Lower leg skin (tissue), 4 donors: ENCODE results near the gene CFAP92. TPM values are rescaled to one million over a fixed set of nuclear protein-coding genes. Genes with fewer than 3 reads are reported as not detected.

Source experiments
- DNase-seq, 2 donors: peaks; one replicate each; pipeline ENCODE4 v3.0.0-alpha.2; 2019; ENCODE audit warnings: low spot score in 2 of 2
- H3K4me3 ChIP-seq: fragments of 200-600 bp; sonication (generic); 2 replicates; pipeline ENCODE4 v1.5.1; 2017; ENCODE audit warnings: mild to moderate bottlenecking, low read depth; ENCODE audit not compliant: poor library complexity, severe bottlenecking
- POLR2A ChIP-seq, 2 donors: fragments of 450-650 bp; IDR thresholded peaks; one replicate each; pipeline ENCODE4 v1.6.1; 2016 to 2017; ENCODE audit warnings: antibody characterized with exemption in 2 of 2, mild to moderate bottlenecking in 1 of 2, moderate library complexity in 1 of 2
- WGBS, 2 donors: methylation state at CpG; one replicate each; pipeline ENCODE4 v1.1.5; 2018; 5-methylcytosine and 5-hydroxymethylcytosine counted together
- intact Hi-C: fragments of 100-400 bp; cut with DNase I; formaldehyde crosslinking; loops from one replicate; pipeline ENCODE4 v1.15.0; 2023; ENCODE audit warnings: low total_unique reads
- total RNA-seq, 4 donors: library from RNA; depleted of rRNA; stranded (reverse); fragments of >200 nt; gene quantifications; one replicate each; pipeline ENCODE4 v1.1.0, GENCODE V29; 2016
- TF ChIP-seq, protein P1 (sequence below), 3 donors: fragments of 450-650 bp; IDR thresholded peaks; one replicate each; pipeline ENCODE4 v1.5.1; 2016; ENCODE audit warnings: antibody characterized with exemption in 3 of 3, mild to moderate bottlenecking in 3 of 3, moderate library complexity in 2 of 3

Gene CFAP92
- total RNA-seq, 4 donors from 2014 or later: 0.19 to 0.59 (median 0.25) TPM

DNA sequence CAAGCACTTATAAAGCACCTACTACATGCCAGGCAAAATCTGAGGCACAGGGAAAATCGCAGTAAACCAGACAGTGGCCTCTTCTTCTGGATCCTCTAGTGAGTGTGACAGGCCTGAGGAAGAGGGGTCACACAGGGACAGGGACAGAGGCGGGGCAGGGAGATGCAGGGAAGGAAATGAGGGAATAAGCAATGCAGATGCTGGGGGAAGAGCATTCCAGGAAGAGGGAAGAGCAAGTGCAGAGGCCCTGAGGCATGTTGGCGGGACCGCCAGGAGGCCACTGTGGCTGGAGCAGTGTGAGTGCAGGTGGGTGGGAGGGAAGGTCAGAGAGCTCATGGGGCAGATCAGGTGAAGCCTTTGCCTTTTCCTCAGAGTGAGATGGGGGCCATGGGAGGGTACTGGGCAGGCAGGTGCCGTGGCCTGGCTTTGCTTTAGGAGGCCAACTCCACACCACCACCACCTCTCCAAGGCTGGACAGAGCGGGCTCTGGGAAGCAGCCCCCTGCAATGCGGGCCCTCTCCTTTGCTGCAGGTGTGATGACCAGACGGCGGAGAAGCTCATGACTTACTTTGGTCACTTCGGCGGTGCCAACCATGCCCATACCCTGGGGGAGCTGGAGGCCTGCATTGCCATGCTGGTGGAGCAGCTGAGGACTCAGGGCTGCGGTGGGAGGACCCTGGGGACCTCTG is 39.9 kb upstream of the CFAP92 start:
- intact Hi-C loops: no loop called here
- 86 to 93% methylated on average over 12 of the region's 12 CpGs for WGBS, 2 donors
- no peak for TF ChIP-seq POLR2A (IDR thresholded peaks at IDR 0.05)
- TF ChIP-seq, protein P1, sequence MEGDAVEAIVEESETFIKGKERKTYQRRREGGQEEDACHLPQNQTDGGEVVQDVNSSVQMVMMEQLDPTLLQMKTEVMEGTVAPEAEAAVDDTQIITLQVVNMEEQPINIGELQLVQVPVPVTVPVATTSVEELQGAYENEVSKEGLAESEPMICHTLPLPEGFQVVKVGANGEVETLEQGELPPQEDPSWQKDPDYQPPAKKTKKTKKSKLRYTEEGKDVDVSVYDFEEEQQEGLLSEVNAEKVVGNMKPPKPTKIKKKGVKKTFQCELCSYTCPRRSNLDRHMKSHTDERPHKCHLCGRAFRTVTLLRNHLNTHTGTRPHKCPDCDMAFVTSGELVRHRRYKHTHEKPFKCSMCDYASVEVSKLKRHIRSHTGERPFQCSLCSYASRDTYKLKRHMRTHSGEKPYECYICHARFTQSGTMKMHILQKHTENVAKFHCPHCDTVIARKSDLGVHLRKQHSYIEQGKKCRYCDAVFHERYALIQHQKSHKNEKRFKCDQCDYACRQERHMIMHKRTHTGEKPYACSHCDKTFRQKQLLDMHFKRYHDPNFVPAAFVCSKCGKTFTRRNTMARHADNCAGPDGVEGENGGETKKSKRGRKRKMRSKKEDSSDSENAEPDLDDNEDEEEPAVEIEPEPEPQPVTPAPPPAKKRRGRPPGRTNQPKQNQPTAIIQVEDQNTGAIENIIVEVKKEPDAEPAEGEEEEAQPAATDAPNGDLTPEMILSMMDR (IDR thresholded peaks at IDR 0.05): no peak
- no peak for DNase-seq
- H3K4me3 ChIP-seq: no peak overlapping the region

DNA sequence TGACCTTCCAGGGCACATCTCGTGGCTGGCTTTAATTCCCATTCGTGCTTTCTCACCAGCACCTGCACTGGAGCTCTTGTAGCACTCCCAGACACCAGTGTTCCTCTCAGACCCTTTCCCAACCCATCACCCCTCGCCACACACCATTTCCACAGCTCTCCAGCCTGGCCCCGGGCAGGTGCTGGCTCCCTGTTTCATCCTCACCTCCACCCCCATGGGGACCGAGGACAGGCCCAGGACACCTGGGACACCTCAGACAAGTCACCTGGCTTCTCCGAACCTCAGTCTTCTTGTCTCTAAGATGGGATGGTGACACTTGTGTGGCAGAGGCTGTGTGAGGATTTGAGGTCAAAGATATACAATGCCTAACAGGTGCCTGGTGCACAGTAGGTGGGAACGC is 39.3 kb upstream of the CFAP92 start:
- WGBS, 2 donors: 89 to 91% methylated on average over 7 of the region's 7 CpGs
- intact Hi-C loops: no loop called here
- DNase-seq: no peak
- TF ChIP-seq POLR2A (IDR thresholded peaks at IDR 0.05): no peak
- TF ChIP-seq, protein P1 (IDR thresholded peaks at IDR 0.05): no peak
- H3K4me3 ChIP-seq: no peak overlapping the region

DNA sequence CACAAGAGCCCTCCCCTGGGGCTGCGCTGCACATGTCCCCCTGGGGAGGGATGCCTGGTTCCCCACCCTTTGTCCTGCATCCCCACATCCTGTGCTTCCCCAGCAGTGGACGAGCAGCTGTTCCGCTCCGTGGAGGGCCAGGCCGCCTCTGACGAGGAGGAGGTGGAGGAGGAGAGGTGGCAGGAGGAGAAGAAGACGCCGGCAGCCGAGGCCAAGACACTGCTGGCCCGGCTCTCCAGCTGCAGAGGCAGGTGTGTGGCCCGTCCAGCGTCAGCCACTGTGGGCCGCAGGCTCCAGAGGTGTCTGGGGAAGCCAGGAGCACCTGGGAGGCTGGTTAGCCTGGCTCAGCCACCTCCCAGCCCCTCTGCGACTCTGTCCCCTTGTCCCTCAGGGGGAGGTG is 38.8 kb upstream of the CFAP92 start:
- DNase-seq: no peak
- intact Hi-C loops: no loop called here
- 90 to 91% methylated on average over 14 of the region's 14 CpGs for WGBS, 2 donors
- H3K4me3 ChIP-seq: no peak overlapping the region
- TF ChIP-seq, protein P1 (IDR thresholded peaks at IDR 0.05): no peak

DNA sequence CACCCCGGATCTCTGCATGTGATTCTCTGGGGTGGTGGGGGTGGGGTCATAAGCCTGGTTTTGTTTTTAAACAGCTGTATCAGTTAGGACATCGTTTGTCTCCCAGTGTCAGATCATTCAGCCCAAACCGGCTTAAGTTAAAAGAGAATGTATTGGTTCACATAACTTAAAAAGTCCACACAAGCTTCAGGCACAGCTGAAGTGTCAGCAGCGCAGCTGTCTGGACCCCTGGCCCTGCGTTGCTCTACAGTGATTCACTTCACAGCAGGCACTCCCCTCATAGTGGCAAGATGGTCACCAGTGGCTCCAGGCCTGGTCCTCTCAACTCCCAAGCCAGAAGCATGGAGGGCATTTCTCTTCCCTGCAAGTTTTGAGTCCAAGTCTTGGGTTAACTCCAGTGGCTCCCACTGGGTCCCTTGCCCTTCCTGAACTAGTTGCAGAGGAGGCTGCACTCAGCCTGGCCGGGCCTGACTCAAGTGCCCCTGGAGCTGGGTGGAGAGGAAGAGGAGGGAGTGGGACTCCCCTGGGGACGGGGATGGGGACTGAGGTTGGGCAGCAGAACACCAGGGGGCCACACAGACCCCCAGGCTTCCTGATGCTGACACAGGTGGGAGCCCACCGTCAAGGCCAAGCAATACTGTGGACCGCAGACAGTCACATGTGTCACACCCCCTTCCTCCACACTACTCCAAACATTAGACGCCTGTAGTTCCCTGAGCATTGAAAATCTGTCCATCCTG is 37.8 kb upstream of the CFAP92 start:
- no peak for DNase-seq
- intact Hi-C loops: no loop called here
- 85 to 90% methylated on average over 10 of the region's 10 CpGs for WGBS, 2 donors
- H3K4me3 ChIP-seq: no peak overlapping the region
- no peak for TF ChIP-seq POLR2A (IDR thresholded peaks at IDR 0.05)
- TF ChIP-seq, protein P1 (IDR thresholded peaks at IDR 0.05): no peak

DNA sequence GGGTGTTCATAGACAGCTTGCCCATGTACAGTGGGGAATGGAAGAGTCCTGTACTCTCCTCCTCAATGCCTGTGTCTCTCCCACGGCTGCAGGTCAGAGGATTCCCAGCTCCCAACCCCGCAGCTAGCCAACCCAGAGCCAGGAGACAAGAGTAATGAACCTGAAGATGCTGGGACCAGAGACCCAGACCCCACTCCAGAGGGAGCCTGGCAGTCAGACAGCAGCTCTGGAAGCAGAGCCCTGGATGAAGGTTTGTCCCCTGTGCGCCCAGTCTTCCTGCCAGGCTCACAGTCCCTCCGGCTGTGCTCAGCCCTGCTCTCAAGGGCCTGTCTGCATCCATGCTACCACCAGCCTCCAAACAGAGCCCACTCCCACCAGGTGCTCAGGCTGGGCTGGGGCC is 36.7 kb upstream of the CFAP92 start:
- 97 to 98% methylated on average over 4 of the region's 4 CpGs for WGBS, 2 donors
- intact Hi-C loops: no loop called here

More for the DNA sequence above, 36.7 kb upstream of the CFAP92 start:
- TF ChIP-seq, protein P1 (IDR thresholded peaks at IDR 0.05): no peak
- TF ChIP-seq POLR2A (IDR thresholded peaks at IDR 0.05): no peak
- DNase-seq: no peak
- H3K4me3 ChIP-seq: no peak overlapping the region
